Retinal pigment epithelial cell (primary cell): ENCODE results near the gene TBC1D22A.
A peak's percentile ranks its signal among the peaks of the same experiment; 100 is the strongest.

Experiments used
- DNase-seq: peaks from one replicate; pipeline ENCODE4 v3.0.0-alpha.2; 2010; ENCODE audit warnings: low read depth
- H3K4me3 ChIP-seq: 2 replicates; pipeline ENCODE4 v1.5.1; 2011; ENCODE audit warnings: mild to moderate bottlenecking, low read length, control low read depth, moderate library complexity
- CTCF ChIP-seq: conservative IDR thresholded peaks from 2 replicates; pipeline ENCODE4 v1.5.1; 2011; ENCODE audit warnings: low read depth, low read length, control low read depth, inconsistent platforms

TBC1D22A gene

GRCh38 chr22:46761017-46761416 lies 1.4 kb upstream of the TBC1D22A start:
- no peak overlapping the region for H3K4me3 ChIP-seq
- no peak for TF ChIP-seq CTCF
- DNase-seq = no peak

- H3K4me3 ChIP-seq = peak overlapping the region; percentile 98
- no peak for TF ChIP-seq CTCF
- DNase-seq = no peak
These were observed 762 bp upstream of the TBC1D22A start for GRCh38 chr22:46761539-46762237.

DNA sequence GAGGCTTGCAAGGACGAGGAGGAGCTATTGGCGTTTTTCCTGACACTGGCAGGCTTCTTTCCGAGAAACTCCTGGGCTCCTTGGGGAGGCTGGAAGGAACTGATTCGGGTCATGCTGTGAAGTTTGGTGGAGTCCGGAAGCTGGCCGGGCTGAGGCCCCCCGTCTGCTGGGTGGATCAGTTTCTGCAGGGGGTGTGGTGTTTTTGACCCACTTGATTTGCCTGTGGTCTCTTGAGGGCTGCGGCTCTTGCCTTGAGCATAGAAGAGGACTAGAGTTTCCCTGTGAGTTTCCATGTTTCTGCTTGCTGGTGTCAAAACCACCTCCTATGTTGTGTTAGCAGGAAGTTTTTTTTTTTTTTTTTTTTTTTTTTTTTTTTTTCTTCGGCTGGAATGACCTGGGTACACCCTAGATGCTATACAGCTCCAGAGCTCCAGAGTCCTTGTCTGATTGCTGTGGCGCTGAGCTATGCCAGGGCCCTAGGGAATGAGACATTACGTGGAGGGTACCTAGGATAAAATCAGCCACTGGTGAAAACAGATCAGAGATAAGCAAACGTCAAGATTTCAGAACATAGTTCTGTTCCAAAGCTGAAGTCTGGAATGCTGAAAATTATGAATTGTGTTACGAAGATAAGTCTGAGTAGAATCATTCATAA lies 728 bp downstream of the TBC1D22A start:
- DNase-seq = no peak
- TF ChIP-seq CTCF = no peak
- H3K4me3 ChIP-seq = peak overlapping the region; percentile 98

- TF ChIP-seq CTCF = no peak
- no peak for DNase-seq
- no peak overlapping the region for H3K4me3 ChIP-seq
These were observed 1.8 kb downstream of the TBC1D22A start for GRCh38 chr22:46764140-46764680.

DNA sequence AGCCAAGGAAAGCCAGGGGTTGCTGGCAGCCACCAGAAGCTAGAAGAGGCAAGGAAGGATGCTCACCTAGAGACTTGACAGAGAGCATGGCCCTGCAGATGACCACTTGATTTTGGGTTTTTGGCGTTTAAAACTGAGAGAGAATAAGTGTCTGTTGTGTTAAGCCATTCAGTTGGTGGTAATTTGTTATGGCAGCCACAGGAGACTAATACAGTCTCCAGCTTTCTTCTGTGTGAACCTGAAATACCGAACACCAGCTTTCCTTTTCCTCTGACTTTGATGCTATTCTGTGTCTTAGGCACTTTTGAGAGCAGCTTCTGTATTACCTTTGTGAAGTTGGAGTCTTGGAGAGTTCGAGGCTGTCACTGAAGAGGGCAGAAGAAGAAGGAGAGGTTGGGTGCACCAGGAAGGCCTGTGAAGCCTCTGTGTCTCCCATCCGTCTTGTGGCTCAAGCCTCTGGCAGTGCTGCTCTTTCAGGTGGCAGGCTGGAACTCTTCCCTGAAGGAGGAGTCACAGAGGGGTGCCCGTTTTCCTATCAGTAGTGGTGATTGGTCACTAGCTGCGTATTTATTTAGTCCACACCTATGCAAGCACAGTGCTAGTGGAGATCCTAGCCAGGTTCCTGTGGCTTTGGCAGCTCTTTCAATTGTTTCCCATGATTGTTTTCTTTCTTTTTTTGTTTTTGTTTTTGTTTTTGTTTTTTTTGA lies 2.5 kb downstream of the TBC1D22A start:
- no peak overlapping the region for H3K4me3 ChIP-seq
- no peak for DNase-seq
- no peak for TF ChIP-seq CTCF

DNA sequence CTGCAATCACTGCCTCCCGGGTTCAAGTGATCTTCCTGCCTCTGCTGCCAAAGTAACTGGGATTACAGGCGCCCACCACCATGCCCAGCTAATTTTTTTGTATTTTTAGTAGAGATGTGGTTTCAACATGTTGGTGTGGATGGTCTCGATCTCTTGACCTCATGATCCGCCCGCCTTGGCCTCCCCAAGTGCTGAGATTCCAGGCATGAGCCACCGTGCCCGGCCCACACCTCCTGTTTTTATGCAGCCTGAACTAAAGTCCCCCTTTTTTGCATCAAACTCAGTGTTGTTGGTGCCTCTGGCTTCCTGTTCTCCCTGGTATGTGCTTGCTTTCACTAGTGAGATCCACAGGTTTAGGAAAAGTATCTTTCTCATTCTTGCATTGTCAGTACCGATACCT lies 4.2 kb downstream of the TBC1D22A start:
- TF ChIP-seq CTCF = no peak
- H3K4me3 ChIP-seq = no peak overlapping the region
- DNase-seq = no peak
